NCI-H2227 (cell line): ENCODE results near the gene USP12.

Source experiments
- DNase-seq: peaks from one replicate; lab custom pipeline; 2025; ENCODE audit not compliant: unreplicated experiment; lab: John Stamatoyannopoulos, UW

Gene USP12

GRCh38 chr13:27186295-27186694 lies 14.7 kb upstream of the USP12 start:
- DNase-seq: no peak

- no peak for DNase-seq
These were observed 12.0 kb upstream of the USP12 start for GRCh38 chr13:27183561-27184147.

- DNase-seq: no peak
These were observed 11.4 kb upstream of the USP12 start for GRCh38 chr13:27182844-27183497.

DNA sequence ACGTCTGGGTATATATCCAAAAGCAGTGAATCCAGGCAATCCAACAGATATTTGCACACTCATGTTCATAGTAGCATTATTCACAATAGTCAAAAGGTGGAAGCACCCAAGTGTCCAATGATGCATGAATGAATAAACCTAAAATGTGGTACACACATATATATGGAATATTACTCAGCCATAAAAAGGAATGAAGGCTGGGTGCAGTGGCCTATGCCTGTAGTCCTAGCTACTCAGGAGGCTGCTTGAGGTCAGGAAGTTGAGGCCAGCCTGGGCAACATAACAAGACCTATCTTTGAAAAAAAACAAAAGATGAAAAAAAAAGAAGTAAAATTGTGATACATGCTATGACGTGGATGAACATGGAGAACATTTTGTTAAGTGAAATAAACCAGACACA lies 10.4 kb upstream of the USP12 start:
- DNase-seq: no peak

DNA sequence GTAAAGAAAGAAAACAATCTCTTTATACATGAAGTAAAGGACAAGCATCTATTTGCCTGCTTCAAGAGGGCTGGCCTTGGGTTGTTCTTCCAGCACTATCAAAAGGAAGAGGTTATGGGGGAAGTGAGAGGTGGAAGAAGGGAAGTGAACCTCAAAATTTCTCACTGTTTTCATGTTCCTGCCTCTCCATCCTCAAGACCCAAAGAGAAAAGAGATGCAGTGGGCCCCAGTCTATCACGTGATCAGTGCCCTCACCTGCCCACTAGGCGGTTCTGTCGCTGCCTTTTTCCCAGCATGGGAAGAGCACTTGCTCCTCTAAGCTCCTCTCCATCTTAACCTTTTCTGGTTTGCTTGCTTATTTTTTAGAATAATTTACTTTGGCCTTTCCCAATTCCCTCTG lies 6.2 kb upstream of the USP12 start:
- DNase-seq: peak; percentile 5

DNA sequence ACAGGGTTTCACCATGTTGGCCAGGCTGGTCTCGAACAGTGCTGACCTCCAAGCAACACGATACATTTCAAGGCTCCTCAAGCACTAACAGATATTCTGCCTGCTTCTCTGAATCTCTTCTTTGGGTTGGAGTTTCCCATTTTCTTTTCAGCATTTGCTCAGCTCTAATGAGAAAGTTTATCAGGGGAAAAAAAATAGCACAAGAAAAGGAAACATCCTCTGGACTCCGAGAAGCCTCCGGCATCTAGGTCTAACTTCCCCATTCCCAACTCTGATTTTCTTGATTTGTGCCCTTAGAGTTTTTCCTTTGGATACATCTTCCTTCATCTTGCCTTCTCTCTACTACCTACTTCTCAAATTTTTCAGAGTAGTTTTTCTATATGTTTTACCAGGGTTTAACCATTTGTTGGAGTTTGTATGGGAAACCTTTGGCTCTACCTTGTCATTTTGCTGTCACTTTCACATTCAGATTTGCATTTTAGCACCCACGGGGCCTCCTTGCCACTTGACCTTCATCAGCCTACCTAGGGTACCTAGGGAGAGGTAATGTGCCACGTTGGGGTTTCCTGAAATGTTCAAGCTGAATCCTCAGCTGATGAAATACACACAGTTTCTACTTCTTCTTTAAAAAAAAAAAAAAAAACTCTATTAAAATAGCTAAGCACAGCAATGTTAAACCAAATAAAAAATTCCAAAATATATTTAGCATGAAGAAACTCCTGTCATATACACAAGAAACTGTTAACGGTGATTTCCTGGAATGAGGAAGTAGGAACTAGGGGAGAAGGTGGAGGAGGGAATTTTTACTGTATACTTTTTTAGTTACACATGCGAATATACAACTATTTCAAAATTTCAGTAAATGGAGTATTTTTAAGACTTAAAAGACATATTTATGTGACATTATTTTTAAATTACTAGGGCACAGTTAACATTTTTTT lies 5.1 kb upstream of the USP12 start:
- no peak for DNase-seq

DNA sequence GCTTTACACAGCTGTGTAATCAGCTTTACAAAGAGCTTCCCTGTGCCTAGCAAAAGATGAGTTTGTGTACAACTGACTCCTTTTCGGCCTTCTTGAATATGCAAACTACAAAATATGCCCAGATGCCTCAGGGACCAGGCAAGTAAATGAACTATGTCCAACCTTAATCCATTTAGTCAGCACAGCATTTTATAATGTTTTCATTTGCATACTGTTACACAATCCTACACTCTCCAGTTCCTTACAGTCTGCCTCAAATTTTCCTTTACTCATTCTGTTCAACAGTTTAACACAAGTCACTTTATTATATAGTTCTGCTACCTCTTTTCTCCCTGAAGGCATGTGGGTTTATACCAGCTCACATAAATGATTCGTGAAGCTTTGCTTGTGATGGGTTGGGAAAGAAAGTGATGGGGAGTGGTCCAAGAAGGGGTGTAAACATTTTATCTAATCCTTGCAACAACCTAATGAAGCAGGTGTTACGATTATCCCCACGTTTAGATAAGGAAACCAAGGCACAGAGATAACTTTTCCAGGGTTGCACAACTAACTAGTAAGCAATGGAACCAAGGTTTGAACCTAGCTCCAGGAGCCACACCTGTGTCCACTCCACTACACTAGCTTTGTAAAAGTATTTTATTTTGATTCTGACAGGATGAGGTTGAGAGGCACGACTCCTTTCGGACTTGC lies 3.3 kb upstream of the USP12 start:
- DNase-seq: no peak

GRCh38 chr13:27172495-27172842 lies 858 bp upstream of the USP12 start:
- DNase-seq: no peak

DNA sequence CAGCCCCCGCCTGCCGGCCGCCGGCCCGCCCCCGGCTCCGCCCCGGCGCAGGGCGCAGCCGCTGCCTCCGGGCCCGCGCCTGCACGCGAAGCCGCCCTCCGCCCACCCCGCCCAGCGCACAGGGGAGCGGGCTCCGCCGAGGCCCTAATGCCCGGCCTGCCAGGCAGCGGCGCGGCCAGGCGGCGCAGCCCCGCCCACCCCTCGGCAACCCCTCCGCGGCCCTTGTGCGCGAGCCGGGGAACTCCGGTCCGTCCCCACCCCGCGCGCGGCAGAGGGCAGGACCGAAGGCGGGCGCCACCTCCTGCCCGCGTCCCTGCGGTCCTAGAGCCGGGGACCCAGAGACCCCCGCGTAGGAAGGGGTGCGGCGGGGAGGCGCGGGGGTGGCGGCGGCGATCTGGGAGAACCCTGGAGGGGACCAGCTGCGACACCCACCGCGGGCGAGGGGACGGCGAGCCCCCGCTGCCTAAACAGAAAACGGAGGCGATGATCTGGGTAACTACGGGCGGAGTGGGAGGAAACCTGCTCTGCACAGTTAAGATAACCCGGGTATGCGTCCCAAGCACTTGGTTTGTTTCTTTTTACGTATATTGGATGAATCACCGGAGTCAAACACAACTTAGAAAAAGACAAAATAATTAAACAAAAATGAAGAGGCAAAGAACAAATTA lies 350 bp upstream of the USP12 start:
- peak; percentile 90 for DNase-seq

GRCh38 chr13:27170516-27171243 lies 931 bp downstream of the USP12 start:
- DNase-seq: peak; percentile 63

GRCh38 chr13:27170221-27170515 lies 1.4 kb downstream of the USP12 start:
- peak; percentile 7 for DNase-seq

- DNase-seq: no peak
These were observed 2.5 kb downstream of the USP12 start for GRCh38 chr13:27168906-27169657.

GRCh38 chr13:27168086-27168485 lies 3.5 kb downstream of the USP12 start:
- no peak for DNase-seq

DNA sequence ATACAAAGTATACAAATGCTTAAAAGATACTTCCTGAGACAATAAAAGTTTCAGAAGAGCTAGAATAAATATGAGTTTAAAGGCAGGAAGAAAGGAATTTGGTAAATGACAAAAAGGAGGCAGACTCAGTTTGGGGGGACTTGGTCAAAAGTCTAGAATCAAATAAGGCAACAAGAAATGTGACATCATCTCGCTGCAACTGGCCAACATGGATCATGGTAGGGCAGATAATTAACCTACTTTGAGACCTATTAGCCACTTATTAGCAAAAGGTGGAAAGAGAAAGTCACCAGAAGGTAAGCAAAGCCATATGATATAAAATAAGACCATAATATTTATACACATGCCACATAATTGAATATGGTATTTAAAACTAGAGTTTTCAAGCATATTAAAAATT lies 5.3 kb downstream of the USP12 start:
- DNase-seq: no peak

GRCh38 chr13:27161980-27162379 lies 9.6 kb downstream of the USP12 start:
- DNase-seq: no peak

GRCh38 chr13:27161423-27161822 lies 10.2 kb downstream of the USP12 start:
- no peak for DNase-seq

DNA sequence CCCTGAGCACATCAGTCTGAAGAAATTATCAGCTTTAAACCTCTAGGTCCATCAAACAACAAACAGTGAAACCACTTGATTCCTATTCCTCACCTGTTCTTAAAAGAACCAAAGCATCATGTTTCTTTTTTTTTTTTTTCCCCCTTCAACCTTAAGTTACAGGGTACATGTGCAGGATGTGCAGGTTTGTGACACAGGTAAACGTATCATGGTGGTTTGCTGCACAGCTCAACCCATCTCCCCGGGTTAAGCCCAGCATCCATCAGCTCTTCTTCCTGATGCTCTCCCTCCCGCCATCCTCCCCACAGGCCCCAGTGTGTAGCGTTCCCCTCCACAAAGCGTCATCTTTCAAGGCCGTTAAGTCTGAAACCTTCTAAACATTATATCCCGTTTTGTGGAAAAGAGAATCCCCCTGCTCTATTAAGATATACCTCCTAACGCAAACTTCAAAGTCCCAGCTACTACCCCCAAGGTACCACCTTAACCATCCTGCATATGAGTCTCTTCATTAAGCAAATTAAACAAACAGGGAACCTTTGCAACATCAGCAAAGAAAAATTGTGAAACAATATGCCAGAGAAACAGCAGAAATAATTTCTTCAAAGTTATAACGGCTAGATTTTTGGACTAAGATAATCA lies 10.8 kb downstream of the USP12 start:
- no peak for DNase-seq

DNA sequence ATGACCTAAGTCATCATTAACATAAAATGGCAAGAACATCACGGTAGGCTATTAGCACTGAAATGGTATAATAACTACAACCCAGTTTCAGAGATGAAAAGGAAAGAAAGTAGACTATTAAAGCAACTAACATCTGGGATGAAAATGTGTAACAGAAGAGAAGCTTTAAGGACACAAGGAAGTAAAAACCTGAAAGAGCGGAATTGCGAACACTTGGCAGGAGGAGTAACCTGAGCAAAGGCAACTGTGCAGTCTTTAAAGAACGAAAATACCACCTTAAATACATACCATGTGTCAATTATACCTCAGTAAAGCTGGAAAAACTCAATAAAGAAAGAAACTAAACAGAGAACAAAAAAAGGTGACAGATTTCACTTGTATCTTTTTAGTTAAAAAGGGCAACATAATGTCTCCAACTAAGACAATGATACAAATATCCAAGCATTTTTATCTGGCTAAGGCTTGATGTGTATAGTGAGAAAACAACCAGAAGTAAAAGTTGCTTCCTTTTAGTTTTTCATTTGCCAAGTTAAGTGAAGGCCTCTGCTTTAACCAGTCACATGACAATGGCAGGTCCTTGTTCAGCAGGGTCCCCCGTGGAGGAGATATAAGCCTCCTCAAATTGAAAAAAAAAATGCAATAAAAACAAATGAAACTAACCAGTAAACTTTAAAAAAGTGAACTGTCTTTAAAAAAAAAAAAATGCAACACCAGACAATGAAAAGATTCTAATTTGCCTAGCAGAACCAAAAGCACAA lies 11.6 kb downstream of the USP12 start:
- no peak for DNase-seq

DNA sequence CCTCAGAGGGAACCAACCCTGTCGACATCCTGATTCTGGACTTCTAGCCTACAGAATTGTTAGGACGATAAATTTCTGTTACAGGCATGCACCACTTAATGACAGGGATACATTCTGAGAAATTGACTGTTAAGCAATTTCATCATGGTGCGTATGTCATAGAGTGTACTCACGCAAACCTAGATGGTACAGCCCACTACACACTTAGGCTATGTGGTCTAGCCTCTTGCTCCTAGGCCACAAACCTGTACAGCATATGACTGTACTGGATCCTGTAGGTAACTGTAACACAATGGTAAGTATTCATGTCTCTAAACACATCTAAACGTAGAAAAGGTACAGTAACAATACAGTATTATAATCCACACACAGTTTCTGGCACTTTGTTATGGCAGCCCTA lies 13.3 kb downstream of the USP12 start:
- no peak for DNase-seq
